Heart right ventricle (tissue), 16 donors: Measurements from ENCODE around the gene PELI3. TPM values are rescaled to one million over a fixed set of nuclear protein-coding genes. Genes with fewer than 3 reads are reported as not detected.
A peak's percentile ranks its signal among the peaks of the same experiment; 100 is the strongest.

Experiments
- ATAC-seq, 8 donors: fragments of 200-7000 bp; cut with Tn5 transposase; one replicate each; pipeline ENCODE4 v1.9.1; 2020; ENCODE audit warnings: mild to moderate bottlenecking in 8 of 8, moderate library complexity in 8 of 8, moderate number of reproducible peaks in 1 of 8
- DNase-seq, 2 donors: peaks; one replicate each; pipeline ENCODE4 v3.0.0-alpha.2; 2020
- H3K27ac ChIP-seq, 10 donors: fragments of 200-600 bp; sonication (generic) in 2 of 10; one replicate each; pipeline versions ENCODE4 v1.5.0 to v1.8.0; 2020 to 2022; ENCODE audit warnings: mild to moderate bottlenecking in 3 of 10
- H3K27me3 ChIP-seq, 7 donors: fragments of 200-600 bp; one replicate each; pipeline ENCODE4 v1.8.0; 2021 to 2022; ENCODE audit warnings: mild to moderate bottlenecking in 2 of 7
- H3K36me3 ChIP-seq, 9 donors: fragments of 200-600 bp; sonication (generic) in 1 of 9; one replicate each; pipeline versions ENCODE4 v1.5.0 to v1.8.0; 2020 to 2022; ENCODE audit warnings: mild to moderate bottlenecking in 2 of 9
- H3K4me1 ChIP-seq, 9 donors: fragments of 200-600 bp; sonication (generic) in 1 of 9; one replicate each; pipeline versions ENCODE4 v1.5.0 to v1.8.0; 2020 to 2022; ENCODE audit warnings: mild to moderate bottlenecking in 4 of 9
- H3K4me3 ChIP-seq, 10 donors: fragments of 200-600 bp; sonication (generic) in 2 of 10; one replicate each; pipeline versions ENCODE4 v1.5.0 to v1.8.0; 2020 to 2022; ENCODE audit warnings: mild to moderate bottlenecking in 7 of 10, moderate library complexity in 2 of 10
- H3K9me3 ChIP-seq, 11 donors: fragments of 200-600 bp in 10 of 11; sonication (generic) in 2 of 11; one replicate each; pipeline versions ENCODE4 v1.5.0 to v1.8.0; 2013 to 2022; ENCODE audit warnings: mild to moderate bottlenecking in 2 of 11, control low read depth in 1 of 11, moderate library complexity in 1 of 11
- CTCF ChIP-seq, 9 donors: fragments of 200-600 bp; sonication (generic) in 2 of 9; IDR thresholded peaks; one replicate each; pipeline versions ENCODE4 v1.5.0 to v1.8.0; 2021 to 2022; ENCODE audit warnings: antibody characterized with exemption in 9 of 9, mild to moderate bottlenecking in 5 of 9, moderate library complexity in 1 of 9
- WGBS, 2 donors: extraction: QIAGEN DNeasy Blood & Tissue Kit; methylation state at CpG; one replicate each; pipeline ENCODE4 v1.1.7; 2013; ENCODE audit warnings: inconsistent platforms in 1 of 2; 5-methylcytosine and 5-hydroxymethylcytosine counted together
- intact Hi-C, 10 donors: fragments of 100-400 bp; cut with DNase I; formaldehyde crosslinking; loops; one replicate each; pipeline versions ENCODE4 v1.11.1 to v1.14.2; 2022
- polyA plus RNA-seq, 2 donors: library from polyadenylated mRNA; stranded (reverse); fragments of 200-250 nt; gene quantifications; one replicate each; pipeline ENCODE4 v1.2.3, GENCODE V29; 2013
- total RNA-seq, 10 donors: library from RNA; stranded (reverse); fragmentation: NEBNext Ultra II Directional in 3 of 10; extraction: Animal tissue kit (Norgen Biotek cat#: 25700) in 3 of 10; gene quantifications; one replicate each; pipeline versions ENCODE4 v1.2.1 to v1.2.4, GENCODE V29; 2021 to 2023
- donor health status: Arrhythmogenic right ventricular cardiomyopathy.
- donor health status: ischemic (EF 13 %, LVEDD 7.1; RV severe dilation, severe dysfunction).
- donor health status: healthy with polysubstance abuse.
- donor health status: DM: no; HTN: yes; CAD: no.
- donor health status: DM: no; HTN: no; CAD: no.
- donor health status: ischemic (EF 25% LVEDD 6.9; RV normal size, moderate dysfunction).
- donor health status: ischemic (EF 25% LVEDD 5.7; RV mildly dilated, moderate dysfunction).
- donor health status: healthy.
- donor health status: DM: yes; HTN: yes; CAD: no.
- donor health status: Ischemic cardiomyopathy.
- donor health status: ischemic (EF 35%, LVEDD 5.7; RV mildly dilated, moderate dysfunction).
- donor health status: nonischemic (EF 11% LVEDD 7.7; RV severe dilation, severe dysfunction).
- donor health status: DM: yes; HTN: yes; CAD: no.
- donor health status: PGD.
- donor health status: ischemic (EF 29% LVEDD 5.4; RV normal size, mild dysfunction).
- donor health status: nonischemic (EF 23%, LVEDD 6.1; RV moderate dilation, normal function).

PELI3 gene
- total and polyA plus RNA-seq, 12 donors: 3.5 to 10.9 (median 6.5) TPM

GRCh38 chr11:66418986-66419308, 47.8 kb upstream of the PELI3 start:
- Histone ChIP-seq H3K27ac (no peak overlapping the region), H3K9me3 (peaks cover 0 to 7% (median 0%) of the 10 kb centered on the region in 11 donors), H3K36me3 (no peaks in the 10 kb centered on the region), H3K4me1 (peaks cover 0 to 52% (median 30%) of the 10 kb centered on the region in 9 donors), H3K27me3 (peaks cover 0 to 46% (median 10%) of the 10 kb centered on the region in 7 donors), H3K4me3 (no peak overlapping the region)
- ATAC-seq: no peak
- WGBS, 2 donors: 47 to 59% methylated on average over 3 of the region's 3 CpGs
- no peak for TF ChIP-seq CTCF (IDR thresholded peaks at IDR 0.05)
- DNase-seq: no peak
- intact Hi-C loops: loop anchor here in 3 of 10 donors (10.0 kb wide), 2 partner anchors 266 to 416 kb away; no protein-coding TSS in a partner anchor

DNA sequence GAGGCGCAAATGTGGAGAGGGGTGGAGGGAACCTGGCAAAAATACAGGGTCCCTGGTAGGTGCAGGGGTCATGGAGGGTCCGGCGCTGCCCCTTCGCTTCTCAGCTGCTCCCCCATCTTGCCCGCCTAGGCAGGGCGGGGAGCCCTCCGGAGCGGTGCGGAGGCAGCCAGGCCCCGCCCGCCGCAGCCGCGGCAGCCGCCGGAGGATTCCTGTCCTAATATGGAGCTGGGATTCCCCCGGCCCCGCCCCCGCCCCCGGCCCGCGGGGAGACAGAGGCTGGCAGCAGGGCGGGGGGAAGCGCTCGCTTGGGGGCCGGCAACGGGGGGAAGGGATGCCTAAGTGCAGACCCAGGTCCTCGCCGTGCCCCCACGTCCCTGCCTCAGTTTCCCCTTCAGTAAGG, 46.9 kb upstream of the PELI3 start:
- intact Hi-C loops: loop anchor here in 3 of 10 donors (10.0 kb wide), 2 partner anchors 265 to 415 kb away; no protein-coding TSS in a partner anchor
- peaks cover 0 to 7% (median 0%) of the 10 kb centered on the region in 11 donors for H3K9me3 ChIP-seq
- H3K4me1 ChIP-seq: peaks cover 0 to 52% (median 30%) of the 10 kb centered on the region in 9 donors
- 2 to 3% methylated on average over 30 of the region's 30 CpGs for WGBS, 2 donors
- peaks cover 0 to 40% (median 10%) of the 10 kb centered on the region in 7 donors for H3K27me3 ChIP-seq
- H3K4me3 ChIP-seq: no peak overlapping the region
- no peak overlapping the region for H3K27ac ChIP-seq
- no peak for ATAC-seq
- no peaks in the 10 kb centered on the region for H3K36me3 ChIP-seq
- no peak for DNase-seq
- TF ChIP-seq CTCF (IDR thresholded peaks at IDR 0.05): no peak

DNA sequence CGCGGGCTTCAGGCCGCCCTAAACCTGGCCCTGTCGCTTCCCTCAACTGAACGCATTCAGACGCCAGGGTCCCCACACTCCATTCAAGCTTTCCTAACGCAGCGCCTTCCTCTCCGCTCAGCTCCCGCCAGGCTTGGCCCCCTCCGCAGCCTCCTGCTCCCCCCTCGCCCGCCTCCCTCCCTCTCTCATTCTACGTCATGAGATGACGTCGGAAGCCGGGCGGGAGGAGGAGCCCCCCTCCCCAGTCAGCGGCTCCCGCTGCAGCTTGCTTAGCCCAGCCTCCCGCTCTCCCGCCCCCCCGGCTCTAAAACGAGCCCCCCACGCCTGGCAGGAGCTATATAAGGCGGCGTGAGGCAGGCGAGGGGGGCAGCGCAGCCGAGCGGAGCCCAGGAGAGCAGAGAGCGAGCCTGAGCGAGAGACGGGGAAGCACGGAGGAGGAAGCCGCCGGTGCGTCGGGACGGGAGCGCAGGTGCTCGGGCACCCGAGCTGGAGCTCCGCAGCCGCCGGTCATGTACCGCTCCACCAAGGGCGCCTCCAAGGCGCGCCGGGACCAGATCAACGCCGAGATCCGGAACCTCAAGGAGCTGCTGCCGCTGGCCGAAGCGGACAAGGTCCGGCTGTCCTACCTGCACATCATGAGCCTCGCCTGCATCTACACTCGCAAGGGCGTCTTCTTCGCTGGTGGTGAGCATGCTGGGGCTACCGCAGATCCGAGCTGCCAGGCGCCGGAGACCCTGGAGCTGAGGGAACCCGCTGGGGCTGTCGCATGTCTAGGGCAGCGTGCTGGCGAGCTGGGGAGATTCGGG, 45.8 kb upstream of the PELI3 start, which contains the start of gene NPAS4:
TSS of gene NPAS4 (plus strand) at position 365 of the 806 bp plus-strand sequence. CDS start at position 510, 145 bp downstream.
- intact Hi-C loops: no loop called here
- no peaks in the 10 kb centered on the region for H3K36me3 ChIP-seq
- no peak for TF ChIP-seq CTCF (IDR thresholded peaks at IDR 0.05)
- peaks cover 0 to 51% (median 30%) of the 10 kb centered on the region in 9 donors for H3K4me1 ChIP-seq
- ATAC-seq: no peak
- H3K27me3 ChIP-seq: peaks cover 0 to 37% (median 10%) of the 10 kb centered on the region in 7 donors
- no peak within 1 kb of the TSS for H3K4me3 ChIP-seq
- H3K9me3 ChIP-seq: peaks cover 0 to 7% (median 0%) of the 10 kb centered on the region in 11 donors
- peak within 1 kb of the TSS in 1 of 10 donors; percentile 26 for H3K27ac ChIP-seq
- DNase-seq: no peak
- 8 to 10% methylated on average over 69 to 71 of the region's 71 CpGs for WGBS, 2 donors

DNA sequence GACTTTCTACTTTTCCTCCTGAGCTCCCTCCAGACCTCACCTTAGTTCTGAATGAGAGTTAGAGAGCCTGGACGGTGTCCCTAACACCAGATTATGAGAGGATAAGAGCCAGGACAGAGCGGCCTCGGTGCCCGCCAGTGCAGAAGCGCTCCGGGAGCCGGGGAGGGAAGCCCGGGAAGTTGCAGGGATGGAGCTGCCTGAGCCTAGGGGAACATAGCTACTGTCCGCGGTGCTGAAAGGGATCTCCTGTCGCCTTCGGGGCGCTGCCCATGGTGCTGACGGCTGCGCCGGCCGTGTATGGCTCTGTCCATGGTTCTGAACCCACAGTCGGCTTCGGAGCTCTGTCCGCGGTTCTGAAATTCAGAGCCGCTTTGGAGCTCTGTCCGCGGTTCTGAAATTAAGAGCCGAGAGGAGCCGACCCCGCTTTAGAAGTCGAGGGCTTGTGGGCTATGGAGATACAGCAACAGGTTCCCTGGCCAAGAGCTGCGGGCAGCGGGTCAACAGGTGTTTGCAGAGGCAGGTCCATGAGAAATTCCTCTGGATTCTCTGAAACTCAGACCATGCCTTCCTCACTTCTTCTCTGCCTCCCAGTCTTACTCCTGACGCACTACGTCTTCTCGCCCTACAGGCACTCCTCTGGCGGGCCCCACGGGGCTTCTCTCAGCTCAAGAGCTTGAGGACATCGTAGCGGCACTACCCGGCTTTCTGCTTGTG, 45.1 kb upstream of the PELI3 start:
- H3K36me3 ChIP-seq: no peaks in the 10 kb centered on the region
- TF ChIP-seq CTCF (IDR thresholded peaks at IDR 0.05): peak in 1 of 9 donors; percentile 4
- ATAC-seq: peak; percentile 73 to 92 (median 88)
- peak overlapping the region in 1 of 10 donors; percentile 26 for H3K27ac ChIP-seq
- 13% methylated on average over 38 of the region's 38 CpGs for WGBS, 2 donors
- no peak overlapping the region for H3K4me3 ChIP-seq
- H3K27me3 ChIP-seq: peaks cover 0 to 37% (median 10%) of the 10 kb centered on the region in 7 donors
- DNase-seq: peak; percentile 86 to 91
- intact Hi-C loops: no loop called here
- H3K9me3 ChIP-seq: peaks cover 0 to 7% (median 0%) of the 10 kb centered on the region in 11 donors
- peaks cover 0 to 44% (median 26%) of the 10 kb centered on the region in 9 donors for H3K4me1 ChIP-seq
